Vagina (tissue), 2 donors: ENCODE measurements around the gene SLC28A1.

ENCODE experiments used
- POLR2A ChIP-seq, 2 donors: fragments of 450-650 bp; IDR thresholded peaks; one replicate each; pipeline ENCODE4 v1.6.1; 2017; ENCODE audit warnings: antibody characterized with exemption in 2 of 2, mild to moderate bottlenecking in 2 of 2, moderate library complexity in 2 of 2
- TF ChIP-seq, protein P1 (sequence below), 3 experiments: fragments of 450-650 bp in 2 of 3; fragments of 200-600 bp in 1 of 3; sonication (generic) in 1 of 3; IDR thresholded peaks; one replicate each; pipeline ENCODE4 v1.5.1; 2017 to 2019; ENCODE audit warnings: antibody characterized with exemption in 3 of 3, mild to moderate bottlenecking in 2 of 3, moderate library complexity in 2 of 3

- TF ChIP-seq, protein P1, sequence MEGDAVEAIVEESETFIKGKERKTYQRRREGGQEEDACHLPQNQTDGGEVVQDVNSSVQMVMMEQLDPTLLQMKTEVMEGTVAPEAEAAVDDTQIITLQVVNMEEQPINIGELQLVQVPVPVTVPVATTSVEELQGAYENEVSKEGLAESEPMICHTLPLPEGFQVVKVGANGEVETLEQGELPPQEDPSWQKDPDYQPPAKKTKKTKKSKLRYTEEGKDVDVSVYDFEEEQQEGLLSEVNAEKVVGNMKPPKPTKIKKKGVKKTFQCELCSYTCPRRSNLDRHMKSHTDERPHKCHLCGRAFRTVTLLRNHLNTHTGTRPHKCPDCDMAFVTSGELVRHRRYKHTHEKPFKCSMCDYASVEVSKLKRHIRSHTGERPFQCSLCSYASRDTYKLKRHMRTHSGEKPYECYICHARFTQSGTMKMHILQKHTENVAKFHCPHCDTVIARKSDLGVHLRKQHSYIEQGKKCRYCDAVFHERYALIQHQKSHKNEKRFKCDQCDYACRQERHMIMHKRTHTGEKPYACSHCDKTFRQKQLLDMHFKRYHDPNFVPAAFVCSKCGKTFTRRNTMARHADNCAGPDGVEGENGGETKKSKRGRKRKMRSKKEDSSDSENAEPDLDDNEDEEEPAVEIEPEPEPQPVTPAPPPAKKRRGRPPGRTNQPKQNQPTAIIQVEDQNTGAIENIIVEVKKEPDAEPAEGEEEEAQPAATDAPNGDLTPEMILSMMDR (IDR thresholded peaks at IDR 0.05), result no peak
- no peak for TF ChIP-seq POLR2A (IDR thresholded peaks at IDR 0.05)
These were observed 25.3 kb downstream of the SLC28A1 start for GRCh38 chr15:84909782-84910181.
